MCF 10A (cell line): ENCODE results near the gene DYSF. TPM values are rescaled to one million over a fixed set of nuclear protein-coding genes. Genes with fewer than 3 reads are reported as not detected.

ENCODE experiments used
- BruUV-seq: library from RNA; stranded (reverse); fragments of 400-500 nt; replicated peaks from 2 replicates; lab custom pipeline; 2021; lab: Mats Ljungman, UMichigan
- CTCF ChIA-PET: fragments of 300-600 bp; sonication (Branson Sonifier 250); formaldehyde crosslinking; extraction: SDS; loops from one replicate; lab custom pipeline; 2021; ENCODE audit warnings: antibody characterized with exemption, inconsistent platforms; lab: Yijun Ruan, JAX
- POLR2A ChIA-PET: fragments of 300-600, 350-650 bp; sonication (Branson Sonifier 250); formaldehyde crosslinking; extraction: SDS; loops from one replicate; lab custom pipeline; 2020; ENCODE audit warnings: antibody characterized with exemption, inconsistent platforms; lab: Yijun Ruan, JAX
- DNase-seq: peaks from one replicate; pipeline ENCODE4 v3.0.0-alpha.2; 2018; ENCODE audit not compliant: unreplicated experiment
- H3K27ac Mint-ChIP-seq: one replicate; pipeline ENCODE4 v1.8.0; 2022; ENCODE audit warnings: mild to moderate bottlenecking, low read depth, mixed read lengths; ENCODE audit not compliant: unreplicated experiment
- H3K27me3 Mint-ChIP-seq: one replicate; pipeline ENCODE4 v1.8.0; 2022; ENCODE audit warnings: mixed read lengths; ENCODE audit not compliant: insufficient read depth, unreplicated experiment
- H3K36me3 Mint-ChIP-seq: one replicate; pipeline ENCODE4 v1.8.0; 2022; ENCODE audit warnings: mild to moderate bottlenecking, moderate library complexity, mixed read lengths; ENCODE audit not compliant: insufficient read depth, unreplicated experiment
- H3K4me1 Mint-ChIP-seq: one replicate; pipeline ENCODE4 v1.8.0; 2022; ENCODE audit warnings: mixed read lengths; ENCODE audit not compliant: insufficient read depth, unreplicated experiment
- H3K4me3 Mint-ChIP-seq: one replicate; pipeline ENCODE4 v1.8.0; 2022; ENCODE audit warnings: mild to moderate bottlenecking, moderate library complexity, mixed read lengths; ENCODE audit not compliant: unreplicated experiment
- H3K9me3 Mint-ChIP-seq: one replicate; pipeline ENCODE4 v1.8.0; 2022; ENCODE audit warnings: mixed read lengths; ENCODE audit not compliant: unreplicated experiment
- intact Hi-C: fragments of 100-400 bp; cut with micrococcal nuclease; formaldehyde crosslinking; loops from 2 replicates; pipeline ENCODE4 v1.14.1; 2022
- total RNA-seq: library from RNA; stranded (reverse); gene quantifications from 2 replicates; pipeline ENCODE4 v1.2.3, GENCODE V29; 2022
- TF ChIP-seq, protein P1 (sequence below): fragments of 200-600 bp; IDR thresholded peaks from one replicate; pipeline ENCODE4 v1.8.0; 2022; ENCODE audit warnings: antibody characterized with exemption, mild to moderate bottlenecking; ENCODE audit not compliant: unreplicated experiment

DYSF gene
- total RNA-seq, 1 experiment from 2014 or later: 2.0 TPM

DNA sequence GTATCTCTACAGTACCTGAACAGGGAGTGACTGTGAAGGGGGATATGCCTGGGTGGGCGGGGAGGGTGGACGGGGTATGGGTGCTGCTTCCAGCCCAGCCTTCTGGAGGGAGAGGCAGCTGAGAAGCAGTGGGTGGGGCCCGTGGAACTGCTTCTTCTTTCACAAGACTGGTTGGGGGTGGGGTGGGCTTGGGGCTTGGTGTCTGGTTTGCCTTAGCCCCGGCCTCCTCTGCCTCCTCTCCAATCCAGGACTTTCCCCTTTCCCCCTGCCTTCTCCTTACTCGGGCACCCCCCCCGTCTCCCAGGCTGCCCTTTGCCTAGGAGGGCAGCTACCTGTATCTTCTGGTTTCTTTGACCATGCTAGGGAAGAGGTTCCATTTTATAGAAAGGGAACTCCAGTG is 233.4 kb downstream of the DYSF start:
- CTCF ChIA-PET: no interaction called here
- Mint-ChIP-seq H3K4me3 (no peak overlapping the region), H3K9me3 (no peaks in the 10 kb centered on the region), H3K36me3 (no peaks in the 10 kb centered on the region), H3K27me3 (peaks cover 39% of the 10 kb centered on the region), H3K4me1 (no peaks in the 10 kb centered on the region), H3K27ac (no peak overlapping the region)
- BruUV-seq: no TSS peak
- DNase-seq: no peak
- intact Hi-C loops: no loop called here
- TF ChIP-seq, protein P1, sequence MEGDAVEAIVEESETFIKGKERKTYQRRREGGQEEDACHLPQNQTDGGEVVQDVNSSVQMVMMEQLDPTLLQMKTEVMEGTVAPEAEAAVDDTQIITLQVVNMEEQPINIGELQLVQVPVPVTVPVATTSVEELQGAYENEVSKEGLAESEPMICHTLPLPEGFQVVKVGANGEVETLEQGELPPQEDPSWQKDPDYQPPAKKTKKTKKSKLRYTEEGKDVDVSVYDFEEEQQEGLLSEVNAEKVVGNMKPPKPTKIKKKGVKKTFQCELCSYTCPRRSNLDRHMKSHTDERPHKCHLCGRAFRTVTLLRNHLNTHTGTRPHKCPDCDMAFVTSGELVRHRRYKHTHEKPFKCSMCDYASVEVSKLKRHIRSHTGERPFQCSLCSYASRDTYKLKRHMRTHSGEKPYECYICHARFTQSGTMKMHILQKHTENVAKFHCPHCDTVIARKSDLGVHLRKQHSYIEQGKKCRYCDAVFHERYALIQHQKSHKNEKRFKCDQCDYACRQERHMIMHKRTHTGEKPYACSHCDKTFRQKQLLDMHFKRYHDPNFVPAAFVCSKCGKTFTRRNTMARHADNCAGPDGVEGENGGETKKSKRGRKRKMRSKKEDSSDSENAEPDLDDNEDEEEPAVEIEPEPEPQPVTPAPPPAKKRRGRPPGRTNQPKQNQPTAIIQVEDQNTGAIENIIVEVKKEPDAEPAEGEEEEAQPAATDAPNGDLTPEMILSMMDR: no peak
- POLR2A ChIA-PET: no interaction called here

DNA sequence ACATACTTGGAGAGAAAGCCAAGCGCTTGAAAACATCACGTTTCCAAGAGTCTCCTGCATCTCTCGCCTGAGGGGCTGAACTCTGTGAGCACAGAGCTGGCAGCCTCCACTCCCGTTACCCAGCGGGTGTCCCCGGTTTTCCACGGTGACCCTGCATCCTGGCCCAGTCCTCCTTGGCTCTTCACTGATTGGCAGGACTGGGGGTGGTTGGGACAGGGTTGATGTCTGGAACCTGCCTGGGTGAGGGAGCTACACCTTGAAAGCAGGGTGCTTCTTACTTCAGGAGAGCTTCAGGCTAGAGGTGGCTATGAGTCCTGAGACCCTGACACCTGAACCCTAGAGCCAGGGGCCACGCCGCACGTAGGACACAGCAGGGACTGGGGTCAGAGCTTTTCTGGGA is 234.1 kb downstream of the DYSF start:
- Mint-ChIP-seq H3K27ac (no peak overlapping the region), H3K4me1 (no peaks in the 10 kb centered on the region), H3K9me3 (no peaks in the 10 kb centered on the region), H3K27me3 (peaks cover 45% of the 10 kb centered on the region), H3K36me3 (no peaks in the 10 kb centered on the region), H3K4me3 (no peak overlapping the region)
- POLR2A ChIA-PET: interaction anchor here (1.2 kb wide), 1 partner anchor 10 kb away, joined by 4 read pairs; no protein-coding TSS in a partner anchor
- no peak for DNase-seq
- no TSS peak for BruUV-seq
- CTCF ChIA-PET: no interaction called here
- TF ChIP-seq, protein P1: no peak
- intact Hi-C loops: no loop called here

GRCh38 chr2:71688530-71688929 is 235.2 kb downstream of the DYSF start:
- H3K27me3 Mint-ChIP-seq: peaks cover 49% of the 10 kb centered on the region
- TF ChIP-seq, protein P1: no peak
- POLR2A ChIA-PET: interaction anchor here (1.2 kb wide), 1 partner anchor 9 kb away, joined by 4 read pairs; no protein-coding TSS in a partner anchor
- no TSS peak for BruUV-seq
- intact Hi-C loops: no loop called here
- no peaks in the 10 kb centered on the region for H3K36me3 Mint-ChIP-seq
- H3K27ac Mint-ChIP-seq: no peak overlapping the region
- CTCF ChIA-PET: interaction anchor here (0.6 to 1.0 kb wide), 5 partner anchors 11 to 977 kb away, joined by 3 to 4 read pairs (median 3); no protein-coding TSS in a partner anchor
- no peak overlapping the region for H3K4me3 Mint-ChIP-seq
- no peak for DNase-seq
- no peaks in the 10 kb centered on the region for H3K9me3 Mint-ChIP-seq
- H3K4me1 Mint-ChIP-seq: no peaks in the 10 kb centered on the region

DNA sequence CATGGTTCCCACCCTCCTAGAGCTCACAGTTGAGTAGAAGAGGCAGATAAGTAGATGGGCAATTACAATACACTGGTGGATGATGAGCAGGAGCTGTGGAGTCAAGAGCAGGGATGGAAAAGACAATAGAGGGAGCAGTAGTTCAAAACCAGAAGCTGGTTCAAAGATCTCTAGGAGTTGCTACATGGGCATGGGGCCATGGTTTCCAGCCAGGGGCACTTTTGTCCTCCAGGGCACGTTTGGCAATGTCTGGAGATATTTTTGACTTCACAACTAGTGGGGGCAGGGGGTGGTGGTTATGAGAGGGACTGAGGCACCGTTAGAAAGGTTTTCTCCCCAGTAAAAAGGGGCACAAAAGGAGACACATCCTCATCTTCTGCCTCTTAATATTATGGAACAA is 236.0 kb downstream of the DYSF start:
- Mint-ChIP-seq H3K4me1 (no peaks in the 10 kb centered on the region), H3K36me3 (no peaks in the 10 kb centered on the region), H3K27me3 (peaks cover 51% of the 10 kb centered on the region), H3K27ac (no peak overlapping the region), H3K4me3 (no peak overlapping the region), H3K9me3 (no peaks in the 10 kb centered on the region)
- ChIA-PET POLR2A (no interaction called here), CTCF (no interaction called here)
- TF ChIP-seq, protein P1: no peak
- no TSS peak for BruUV-seq
- DNase-seq: no peak
- intact Hi-C loops: no loop called here
